Glutamatergic neuron (in vitro differentiated cells): Measurements from ENCODE around the gene ARID1B. TPM values are rescaled to one million over a fixed set of nuclear protein-coding genes. Genes with fewer than 3 reads are reported as not detected.

Source experiments
- DNase-seq: peaks from one replicate; pipeline ENCODE4 v3.0.0; 2022
- H3K27ac Mint-ChIP-seq: one replicate; pipeline ENCODE4 v1.8.0; 2020; ENCODE audit warnings: mild to moderate bottlenecking, mixed read lengths, inconsistent platforms; ENCODE audit not compliant: unreplicated experiment
- H3K27me3 Mint-ChIP-seq: one replicate; pipeline ENCODE4 v1.8.0; 2020; ENCODE audit warnings: mild to moderate bottlenecking, moderate library complexity, mixed read lengths, inconsistent platforms; ENCODE audit not compliant: unreplicated experiment
- H3K36me3 Mint-ChIP-seq: one replicate; pipeline ENCODE4 v1.8.0; 2020; ENCODE audit warnings: mild to moderate bottlenecking, mixed read lengths, inconsistent platforms; ENCODE audit not compliant: unreplicated experiment
- H3K4me1 Mint-ChIP-seq: one replicate; pipeline ENCODE4 v1.8.0; 2020; ENCODE audit warnings: mild to moderate bottlenecking, low read depth, mixed read lengths, inconsistent platforms; ENCODE audit not compliant: unreplicated experiment
- H3K4me3 Mint-ChIP-seq: one replicate; pipeline ENCODE4 v1.8.0; 2020; ENCODE audit warnings: mild to moderate bottlenecking, mixed read lengths, inconsistent platforms; ENCODE audit not compliant: unreplicated experiment
- H3K9me3 Mint-ChIP-seq: one replicate; pipeline ENCODE4 v1.8.0; 2020; ENCODE audit warnings: mild to moderate bottlenecking, moderate library complexity, mixed read lengths, inconsistent platforms; ENCODE audit not compliant: unreplicated experiment
- CTCF ChIP-seq: fragments of 200-600 bp; sonication (generic); IDR thresholded peaks from one replicate; pipeline ENCODE4 v1.5.0; 2021; ENCODE audit not compliant: partially characterized antibody, unreplicated experiment
- total RNA-seq: library from RNA; stranded (reverse); fragmentation: NEBNext Ultra II Directional; extraction: Animal tissue kit (Norgen Biotek cat#: 25700); gene quantifications from one replicate; pipeline ENCODE4 v1.2.1, GENCODE V29; 2021; ENCODE audit not compliant: unreplicated experiment

ARID1B gene
- total RNA-seq, 1 donor from 2014 or later = 202 TPM

GRCh38 chr6:157079771-157080170 lies 302.6 kb downstream of the ARID1B start:
- H3K4me1 Mint-ChIP-seq = peaks cover 45% of the 10 kb centered on the region
- no peak for DNase-seq
- H3K27ac Mint-ChIP-seq = no peak overlapping the region
- H3K9me3 Mint-ChIP-seq = peaks cover 5% of the 10 kb centered on the region
- H3K36me3 Mint-ChIP-seq = no peaks in the 10 kb centered on the region
- no peak overlapping the region for H3K4me3 Mint-ChIP-seq
- peaks cover 10% of the 10 kb centered on the region for H3K27me3 Mint-ChIP-seq
- no peak for TF ChIP-seq CTCF

GRCh38 chr6:157080986-157081391 lies 303.8 kb downstream of the ARID1B start:
- no peak for TF ChIP-seq CTCF
- peaks cover 5% of the 10 kb centered on the region for H3K9me3 Mint-ChIP-seq
- peaks cover 6% of the 10 kb centered on the region for H3K27me3 Mint-ChIP-seq
- H3K4me3 Mint-ChIP-seq = no peak overlapping the region
- no peaks in the 10 kb centered on the region for H3K36me3 Mint-ChIP-seq
- no peak for DNase-seq
- H3K27ac Mint-ChIP-seq = no peak overlapping the region
- peaks cover 45% of the 10 kb centered on the region for H3K4me1 Mint-ChIP-seq

GRCh38 chr6:157083343-157083742 lies 306.2 kb downstream of the ARID1B start:
- peaks cover 31% of the 10 kb centered on the region for H3K4me1 Mint-ChIP-seq
- DNase-seq = no peak
- peaks cover 1% of the 10 kb centered on the region for H3K27me3 Mint-ChIP-seq
- H3K9me3 Mint-ChIP-seq = peaks cover 3% of the 10 kb centered on the region
- no peak for TF ChIP-seq CTCF
- H3K36me3 Mint-ChIP-seq = no peaks in the 10 kb centered on the region
- no peak overlapping the region for H3K27ac Mint-ChIP-seq
- H3K4me3 Mint-ChIP-seq = no peak overlapping the region

GRCh38 chr6:157086632-157087031 lies 309.5 kb downstream of the ARID1B start:
- Mint-ChIP-seq H3K4me3 (no peak overlapping the region), H3K27ac (no peak overlapping the region), H3K36me3 (no peaks in the 10 kb centered on the region), H3K9me3 (peaks cover 3% of the 10 kb centered on the region), H3K27me3 (peaks cover 5% of the 10 kb centered on the region), H3K4me1 (peaks cover 36% of the 10 kb centered on the region)
- no peak for TF ChIP-seq CTCF
- no peak for DNase-seq

- Mint-ChIP-seq H3K27me3 (peaks cover 4% of the 10 kb centered on the region), H3K36me3 (no peaks in the 10 kb centered on the region), H3K4me3 (no peak overlapping the region), H3K9me3 (no peaks in the 10 kb centered on the region), H3K27ac (no peak overlapping the region), H3K4me1 (peaks cover 24% of the 10 kb centered on the region)
- DNase-seq = no peak
- no peak for TF ChIP-seq CTCF
Measured at GRCh38 chr6:157087974-157088373, 310.8 kb downstream of the ARID1B start.
